ENCODE data around the gene CYSLTR1.

DNA sequence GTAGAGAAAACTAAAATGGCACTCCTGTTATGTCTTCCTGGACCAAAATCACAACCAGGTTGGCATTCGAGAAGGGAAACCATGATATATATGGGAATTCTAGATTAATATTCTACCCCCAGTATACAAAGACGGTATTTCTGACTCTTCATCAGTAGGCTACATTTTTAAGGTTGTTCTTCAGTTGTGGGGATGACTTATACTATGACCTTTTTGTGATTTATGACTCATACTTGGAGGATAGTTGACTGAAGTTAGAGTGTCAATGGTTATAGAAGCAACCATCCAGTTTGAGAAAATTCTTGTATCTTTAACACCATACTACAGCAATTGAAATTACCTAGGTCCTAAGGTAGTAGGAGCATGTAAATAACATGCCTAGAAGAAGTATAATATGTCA, 49.8 kb upstream of the CYSLTR1 start:
- TF ChIP-seq, protein P1, sequence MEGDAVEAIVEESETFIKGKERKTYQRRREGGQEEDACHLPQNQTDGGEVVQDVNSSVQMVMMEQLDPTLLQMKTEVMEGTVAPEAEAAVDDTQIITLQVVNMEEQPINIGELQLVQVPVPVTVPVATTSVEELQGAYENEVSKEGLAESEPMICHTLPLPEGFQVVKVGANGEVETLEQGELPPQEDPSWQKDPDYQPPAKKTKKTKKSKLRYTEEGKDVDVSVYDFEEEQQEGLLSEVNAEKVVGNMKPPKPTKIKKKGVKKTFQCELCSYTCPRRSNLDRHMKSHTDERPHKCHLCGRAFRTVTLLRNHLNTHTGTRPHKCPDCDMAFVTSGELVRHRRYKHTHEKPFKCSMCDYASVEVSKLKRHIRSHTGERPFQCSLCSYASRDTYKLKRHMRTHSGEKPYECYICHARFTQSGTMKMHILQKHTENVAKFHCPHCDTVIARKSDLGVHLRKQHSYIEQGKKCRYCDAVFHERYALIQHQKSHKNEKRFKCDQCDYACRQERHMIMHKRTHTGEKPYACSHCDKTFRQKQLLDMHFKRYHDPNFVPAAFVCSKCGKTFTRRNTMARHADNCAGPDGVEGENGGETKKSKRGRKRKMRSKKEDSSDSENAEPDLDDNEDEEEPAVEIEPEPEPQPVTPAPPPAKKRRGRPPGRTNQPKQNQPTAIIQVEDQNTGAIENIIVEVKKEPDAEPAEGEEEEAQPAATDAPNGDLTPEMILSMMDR (conservative IDR thresholded peaks at IDR 0.05; ENCODE audit: low read length), result no peak
- no peak for TF ChIP-seq EZH2phosphoT487 (IDR thresholded peaks at IDR 0.05; ENCODE audit: borderline replicate concordance)
